ENCODE results near the gene NPTN.
"Not testable (repeated sequence)": the region's sequence is repeated elsewhere in the genome, so short reads cannot be mapped to it uniquely, and the experiment has no call there.

The NPTN gene

DNA sequence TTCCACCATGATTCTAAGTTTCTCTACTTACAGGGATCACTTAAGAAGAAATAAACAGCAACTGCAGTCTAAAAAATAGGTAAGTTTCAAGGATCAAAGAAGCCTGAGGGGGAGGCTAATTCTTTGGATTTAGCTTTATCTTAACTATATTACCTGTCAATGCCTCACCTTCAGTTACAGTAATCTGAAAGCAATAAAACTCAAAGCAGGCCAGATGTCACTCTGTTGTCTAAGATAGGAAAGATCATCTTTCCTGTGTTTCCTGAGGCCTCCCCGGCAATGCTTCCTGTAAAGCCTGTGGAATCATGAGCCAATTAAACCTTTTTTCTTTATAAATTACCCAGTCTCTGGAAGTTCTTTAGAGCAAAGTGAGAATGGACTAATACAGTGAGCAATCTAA lies 60.2 kb downstream of the NPTN start:
- in situ Hi-C loops (cut with MboI; ENCODE audit: low sequenced_read_pairs) = no loop called here

DNA sequence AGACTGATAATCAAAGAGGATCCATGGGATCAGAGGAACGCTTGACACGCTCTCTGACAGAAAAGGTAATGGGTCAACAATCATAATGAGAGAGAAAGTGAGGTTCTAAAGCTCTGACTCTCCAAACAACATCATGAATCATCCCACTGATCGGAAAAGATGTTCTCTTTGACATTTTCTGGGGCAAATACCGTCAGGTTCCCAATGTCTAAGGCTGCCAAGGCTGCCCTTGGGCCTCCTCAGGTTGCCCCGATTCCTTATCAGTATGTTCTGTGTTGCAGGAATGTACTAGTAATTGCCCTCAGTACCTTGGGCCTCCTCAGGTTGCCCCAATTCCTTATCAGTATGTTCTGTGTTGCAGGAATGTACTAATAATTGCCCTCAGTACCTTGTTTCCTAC lies 60.9 kb downstream of the NPTN start:
- in situ Hi-C loops (cut with MboI; ENCODE audit: low sequenced_read_pairs) = no loop called here

DNA sequence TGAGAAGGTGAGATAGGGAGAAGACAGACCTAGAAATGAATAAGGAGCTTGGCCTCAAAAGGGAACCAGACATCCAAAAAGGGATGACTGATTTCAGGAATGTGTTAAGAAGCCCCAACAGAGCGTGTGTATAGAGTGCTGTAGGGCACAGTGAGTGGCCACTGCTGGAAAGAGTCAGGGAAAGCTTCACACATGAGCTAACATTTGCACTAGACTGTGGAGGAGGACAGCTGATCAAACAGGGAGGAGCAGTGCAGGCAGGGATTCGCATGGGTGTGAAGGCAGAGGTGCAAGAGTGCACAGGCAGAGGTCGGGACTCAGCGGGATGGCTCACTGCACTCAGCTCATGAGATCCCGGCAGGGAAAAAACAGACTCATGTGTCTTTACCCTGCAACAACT lies 61.8 kb downstream of the NPTN start:
- in situ Hi-C loops (cut with MboI; ENCODE audit: low sequenced_read_pairs) = no loop called here

DNA sequence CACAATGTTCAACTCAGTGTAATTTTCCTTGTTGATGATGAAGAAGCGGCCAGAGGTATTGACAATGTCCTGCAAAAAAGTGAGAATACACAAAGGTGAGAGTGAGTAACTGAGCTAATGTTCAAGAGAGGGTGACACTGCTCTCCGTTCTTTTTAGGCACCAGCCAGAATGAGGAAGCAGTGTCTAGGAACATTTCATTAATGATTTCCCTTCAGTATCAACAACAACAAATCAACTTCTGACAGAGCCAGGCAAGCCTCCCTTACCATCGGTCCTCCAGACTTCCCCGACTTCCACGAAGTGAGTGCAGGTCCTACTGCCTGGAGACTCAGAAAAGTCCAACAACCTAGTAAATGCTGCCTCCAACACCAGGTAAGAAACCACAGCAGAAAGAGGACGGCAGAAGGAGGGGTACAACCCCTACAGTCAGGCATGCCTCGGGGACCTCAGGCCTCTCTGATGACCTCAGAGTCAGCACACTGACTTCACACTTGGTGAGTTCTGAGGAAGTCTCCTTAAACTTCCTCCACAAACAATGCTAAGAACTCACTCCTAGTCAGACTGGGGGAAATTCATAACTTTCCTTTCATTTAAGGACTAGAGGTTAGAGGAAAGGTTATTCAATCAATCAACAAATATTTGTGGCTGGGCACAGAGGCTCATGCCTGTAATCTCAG lies 62.7 kb downstream of the NPTN start:
- in situ Hi-C loops (cut with MboI; ENCODE audit: low sequenced_read_pairs) = no loop called here

DNA sequence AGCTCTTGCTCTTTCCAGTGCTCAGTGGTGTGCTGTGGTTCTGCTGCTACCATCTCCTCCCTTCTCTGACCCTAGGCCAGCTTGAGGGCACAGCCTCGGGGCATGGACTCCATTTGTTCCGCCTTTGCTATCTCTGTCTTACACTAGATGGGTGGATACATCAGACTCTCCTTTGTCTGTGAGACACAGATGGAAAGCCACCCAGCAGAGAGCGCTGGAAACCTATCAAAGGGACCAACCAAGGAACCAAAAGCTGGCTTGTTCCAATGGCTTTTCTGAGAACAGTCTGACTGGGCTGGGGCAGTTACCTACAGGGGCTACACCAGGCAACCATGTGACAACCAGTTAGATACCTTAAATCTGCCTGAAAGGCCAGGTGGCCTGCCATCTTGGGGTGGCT lies 63.8 kb downstream of the NPTN start:
- in situ Hi-C loops (cut with MboI; ENCODE audit: low sequenced_read_pairs) = no loop called here

DNA sequence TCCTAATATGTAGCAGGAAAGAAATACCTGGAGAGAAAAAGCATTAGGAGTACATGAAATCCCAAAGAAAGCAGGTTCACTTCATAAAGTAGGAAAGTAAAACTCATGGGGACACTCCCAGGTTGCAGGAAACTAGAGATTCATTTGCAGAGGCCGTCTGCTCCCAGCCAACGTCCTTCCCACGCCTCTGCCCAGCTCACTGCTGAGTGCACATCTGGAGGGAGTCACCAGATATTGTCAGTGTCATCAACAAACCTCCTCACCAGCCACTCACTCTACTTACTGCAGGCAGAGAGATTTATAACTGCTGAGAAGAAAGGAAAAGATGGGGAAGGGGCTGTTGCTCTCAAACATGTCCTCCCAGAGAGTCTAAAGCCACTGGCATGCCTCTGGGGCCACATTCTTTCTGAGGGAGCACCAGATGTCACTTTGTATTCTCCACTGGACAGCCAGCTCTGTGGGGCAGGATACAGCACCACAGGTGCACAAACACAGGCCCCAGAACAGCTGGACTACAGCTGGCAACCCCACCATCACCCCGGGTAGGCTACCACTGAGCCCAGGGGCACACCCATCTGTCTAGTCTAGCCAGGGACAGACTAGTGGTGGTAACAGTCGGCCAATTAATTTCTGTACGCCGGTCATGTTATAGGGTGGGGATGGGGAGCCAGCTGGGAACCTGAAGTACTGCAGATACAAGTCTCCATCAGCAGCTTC lies 64.5 kb downstream of the NPTN start:
- in situ Hi-C loops (cut with MboI; ENCODE audit: low sequenced_read_pairs) = no loop called here

DNA sequence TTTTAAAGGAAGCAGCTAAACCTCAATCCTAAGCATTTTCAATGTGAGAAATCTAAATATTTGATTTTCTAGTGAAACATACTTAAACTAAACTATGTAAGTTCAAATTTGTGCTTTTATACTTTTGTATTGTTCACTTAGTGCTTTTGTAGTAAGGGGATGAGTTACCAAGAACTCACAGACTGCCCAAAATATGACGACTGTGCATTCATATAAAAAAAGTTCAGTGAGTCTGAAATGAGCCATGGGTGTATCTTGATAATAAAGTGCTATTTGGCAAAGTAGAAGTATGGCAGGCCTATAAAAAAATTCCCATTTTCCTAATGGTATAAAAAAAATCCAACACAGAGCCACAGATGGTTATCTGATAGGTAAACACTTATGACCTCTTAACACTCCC lies 66.2 kb downstream of the NPTN start:
- in situ Hi-C loops (cut with MboI; ENCODE audit: low sequenced_read_pairs) = no loop called here

DNA sequence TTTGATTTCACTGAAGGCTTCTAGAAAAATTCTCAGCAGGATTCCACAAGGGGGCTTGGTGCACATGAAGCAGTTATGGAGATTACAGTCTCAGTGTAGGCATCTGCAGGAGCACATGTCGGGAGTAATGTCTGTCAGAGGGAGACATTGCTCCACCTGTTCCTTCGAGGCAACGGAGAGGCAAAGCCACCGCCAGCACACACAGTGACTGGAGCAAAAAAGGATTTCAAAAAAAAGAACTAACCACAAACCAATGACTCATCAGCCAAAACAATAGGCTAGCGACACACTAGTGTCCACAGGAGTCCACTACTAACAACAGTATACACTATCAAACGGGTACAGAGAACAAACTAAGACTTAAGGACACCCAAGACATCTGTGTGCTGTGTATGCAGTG lies 68.9 kb downstream of the NPTN start:
- in situ Hi-C loops (cut with MboI; ENCODE audit: low sequenced_read_pairs) = no loop called here

DNA sequence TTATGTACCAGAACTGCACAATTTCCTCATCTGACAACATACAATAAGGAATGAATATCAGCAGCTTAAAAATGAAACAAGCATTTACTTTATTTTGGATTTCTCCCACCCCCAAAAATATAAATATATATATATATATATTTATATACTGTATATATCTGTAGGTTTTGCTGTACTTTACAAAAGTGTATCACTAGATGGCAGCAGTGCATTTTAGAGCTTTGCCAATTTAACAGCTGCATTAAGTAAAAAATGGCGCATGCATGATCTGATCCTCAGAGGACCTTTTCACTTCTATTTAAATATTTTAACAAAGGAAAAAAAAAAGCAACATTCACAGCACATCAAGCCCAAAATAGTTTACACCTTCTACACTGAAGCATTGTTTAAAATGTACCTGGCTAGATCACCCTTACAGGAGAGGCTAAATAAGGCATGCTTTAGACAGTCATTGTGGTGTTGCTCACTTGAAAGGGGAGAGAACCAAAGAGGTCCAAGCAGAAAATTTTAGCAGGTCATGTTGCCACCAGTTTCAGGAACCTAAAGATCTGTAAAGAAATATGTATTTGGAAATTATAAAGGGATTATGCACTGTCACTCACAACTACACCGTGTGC lies 72.6 kb downstream of the NPTN start:
- in situ Hi-C loops (cut with MboI; ENCODE audit: low sequenced_read_pairs) = no loop called here

DNA sequence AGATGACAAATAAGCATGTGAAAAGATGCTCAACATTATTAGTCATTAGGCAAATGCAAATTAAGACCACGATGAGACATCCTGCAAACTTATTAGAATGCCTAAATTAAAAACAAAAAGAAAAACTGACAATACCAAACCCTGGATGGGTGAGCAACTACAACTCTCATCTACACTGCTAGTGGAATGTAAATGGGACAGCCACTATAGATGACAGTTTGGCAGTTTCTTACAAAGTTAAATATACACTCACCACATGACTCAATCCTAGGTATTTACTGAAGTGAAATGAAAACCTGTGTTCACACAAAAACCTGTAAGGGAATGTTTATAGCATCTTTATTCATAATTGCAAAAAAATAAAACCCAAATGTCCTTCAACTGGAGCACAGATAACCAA lies 74.7 kb downstream of the NPTN start:
- in situ Hi-C loops (cut with MboI; ENCODE audit: low sequenced_read_pairs) = no loop called here

DNA sequence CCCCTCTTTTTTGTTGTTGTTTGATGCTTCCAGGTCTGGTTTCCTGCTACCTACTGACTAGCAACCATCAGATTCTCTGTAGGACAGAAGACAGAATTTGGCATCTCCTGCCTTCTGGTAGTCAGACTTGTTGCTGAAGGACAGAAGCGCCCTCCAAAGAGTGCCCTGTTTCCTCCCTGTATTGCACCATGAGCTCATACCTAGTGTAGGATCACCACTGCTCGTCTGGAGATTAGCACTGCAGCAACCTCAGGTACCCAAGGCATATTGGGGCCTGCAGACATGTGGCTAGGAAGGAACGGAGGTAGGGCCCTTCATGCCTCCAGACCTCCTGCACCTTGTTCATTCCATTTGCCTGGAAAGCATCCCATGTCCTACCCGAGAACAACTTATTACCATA lies 78.1 kb downstream of the NPTN start:
- in situ Hi-C loops (cut with MboI; ENCODE audit: low sequenced_read_pairs) = no loop called here

DNA sequence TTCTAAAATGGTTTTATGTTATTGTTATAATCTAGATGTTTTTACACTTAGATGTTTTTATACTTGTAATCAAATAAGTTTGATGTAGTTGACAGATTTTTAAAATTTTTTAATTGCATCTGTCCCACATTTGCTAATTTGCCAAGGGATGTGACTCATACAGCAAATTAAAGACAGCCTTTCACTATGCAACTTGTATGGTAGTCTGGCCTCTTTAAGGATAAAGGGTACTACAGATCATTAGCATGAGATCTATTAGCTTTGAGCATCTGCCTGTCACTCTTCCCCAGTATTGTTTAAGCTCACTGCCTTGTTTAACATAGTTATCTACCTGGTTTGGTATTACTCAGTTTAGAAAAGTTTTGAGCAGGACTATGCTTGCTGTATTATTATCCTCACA lies 83.0 kb downstream of the NPTN start:
- in situ Hi-C loops (cut with MboI; ENCODE audit: low sequenced_read_pairs) = no loop called here

DNA sequence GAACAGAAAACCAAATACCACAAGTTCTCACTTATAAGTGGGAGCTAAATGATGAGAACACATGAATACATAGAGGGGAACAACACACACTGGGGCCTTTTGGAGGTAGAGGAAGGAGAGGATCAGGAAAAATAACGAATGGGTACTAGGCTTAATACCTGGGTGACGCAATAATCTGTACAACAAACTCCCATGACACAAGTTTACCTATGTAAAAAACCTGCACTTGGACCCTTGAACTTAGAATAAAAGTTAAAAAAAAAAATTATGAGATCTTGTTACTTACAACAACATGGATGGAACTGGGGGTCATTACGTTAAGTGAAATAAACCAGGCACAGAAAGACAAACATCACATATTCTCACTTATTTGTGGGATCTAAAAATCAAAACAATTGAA lies 84.3 kb downstream of the NPTN start:
- in situ Hi-C loops (cut with MboI; ENCODE audit: low sequenced_read_pairs) = not testable (repeated sequence)

DNA sequence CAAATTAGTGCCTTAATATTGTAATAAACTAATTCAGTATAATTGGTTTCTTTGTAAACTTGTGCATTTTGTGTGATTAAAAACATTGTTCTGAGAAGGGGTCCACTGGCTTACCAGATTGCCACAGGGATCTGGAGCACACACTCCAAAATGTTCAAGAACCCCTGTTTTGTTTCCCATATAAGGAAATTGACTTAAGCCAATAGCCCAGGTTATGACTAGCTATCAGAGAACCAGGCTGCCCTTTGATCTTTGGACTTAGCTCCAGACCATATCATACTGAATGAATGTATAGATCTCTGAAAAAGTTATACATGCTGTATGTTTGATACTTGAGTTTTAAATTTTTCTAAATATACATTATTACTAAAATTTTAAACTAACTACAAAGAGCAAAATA lies 91.7 kb downstream of the NPTN start:
- in situ Hi-C loops (cut with MboI; ENCODE audit: low sequenced_read_pairs) = no loop called here

DNA sequence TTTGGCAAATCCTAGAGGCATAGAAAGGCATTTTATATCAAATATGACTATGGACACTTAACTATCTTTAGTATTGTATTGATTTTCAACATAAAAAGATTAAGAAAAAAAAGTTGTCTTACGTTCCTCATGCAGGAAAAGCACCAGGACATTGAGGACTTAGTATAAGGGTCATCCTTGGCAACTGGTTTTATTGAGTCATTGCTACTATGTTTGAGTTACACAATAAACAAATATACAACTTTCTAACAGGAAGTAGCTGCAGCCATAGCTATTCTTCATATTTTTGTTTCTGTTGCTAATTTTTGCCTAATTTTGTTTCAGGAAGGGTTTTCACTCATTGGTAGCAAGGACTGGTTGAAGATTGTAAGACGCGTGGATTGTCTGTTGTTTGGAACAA lies 93.0 kb downstream of the NPTN start:
- in situ Hi-C loops (cut with MboI; ENCODE audit: low sequenced_read_pairs) = no loop called here

DNA sequence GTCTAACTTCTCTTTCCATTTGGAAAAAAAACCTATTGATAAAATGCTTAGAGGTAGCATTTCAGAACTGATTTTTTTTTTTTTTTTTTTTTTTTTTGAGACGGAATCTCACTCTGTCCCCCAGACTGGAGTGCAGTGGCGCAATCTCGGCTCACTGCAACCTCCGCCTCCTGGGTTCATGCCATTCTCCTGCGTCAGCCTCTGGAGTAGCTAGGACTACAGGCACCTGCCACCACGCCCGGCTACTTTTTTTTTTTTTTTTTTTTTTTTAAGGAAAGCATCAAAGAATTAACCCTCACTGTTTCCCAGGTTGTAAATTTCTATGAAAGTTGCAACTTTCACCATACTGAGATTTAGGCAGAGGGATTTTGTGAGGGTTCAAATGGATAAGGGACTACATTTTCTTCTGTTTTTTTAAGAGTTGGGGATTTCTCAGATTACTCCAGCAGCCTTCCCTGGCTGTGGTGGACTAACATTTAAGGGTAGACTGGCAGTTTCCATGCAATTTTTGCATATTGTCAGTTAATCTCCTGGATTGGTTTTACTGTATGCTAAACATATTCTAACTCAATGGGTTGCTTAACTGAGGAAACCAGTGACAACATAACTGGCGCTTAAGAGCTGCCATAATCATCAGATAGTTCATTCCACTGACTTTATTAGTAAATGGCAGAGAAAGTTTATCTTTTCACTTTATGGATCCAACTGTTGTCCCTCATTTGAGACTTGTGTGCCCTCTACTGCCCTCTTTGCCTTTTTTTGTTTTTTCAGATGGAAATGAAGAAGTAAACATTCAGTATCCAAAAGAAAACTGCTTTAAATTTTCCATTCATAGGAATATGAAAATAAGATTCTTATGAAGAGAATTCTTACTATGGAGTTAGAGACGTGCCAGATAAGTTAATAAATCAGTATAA lies 93.7 kb downstream of the NPTN start:
- in situ Hi-C loops (cut with MboI; ENCODE audit: low sequenced_read_pairs) = no loop called here

DNA sequence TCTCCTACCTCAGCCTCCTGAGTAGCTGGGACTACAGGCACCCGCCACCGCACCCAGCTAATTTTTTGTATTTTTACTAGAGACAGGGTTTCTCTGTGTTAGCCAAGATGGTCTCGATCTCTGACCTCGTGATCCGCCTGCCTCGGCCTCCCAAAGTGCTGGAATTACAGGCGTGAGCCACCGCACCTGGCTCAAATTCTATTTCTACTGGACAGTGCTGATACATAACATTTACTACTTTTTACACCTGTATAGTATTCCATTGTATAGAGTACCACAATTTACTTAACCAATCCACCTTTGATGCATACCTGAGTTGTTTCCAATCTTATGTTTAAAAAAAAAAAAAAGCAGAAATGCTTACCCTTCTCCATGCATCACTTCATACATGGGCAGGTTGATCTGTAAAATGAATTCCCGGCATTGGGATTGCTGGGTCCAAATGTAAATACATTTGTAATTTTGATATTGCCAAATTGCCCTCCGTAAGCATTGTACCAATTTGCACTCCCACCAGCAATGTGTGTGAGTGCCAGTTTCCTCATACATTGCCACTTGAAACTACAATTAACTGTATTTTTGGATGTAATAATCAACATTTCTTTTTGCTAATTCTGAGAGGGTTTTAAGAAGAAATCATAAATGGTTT lies 94.5 kb downstream of the NPTN start:
- in situ Hi-C loops (cut with MboI; ENCODE audit: low sequenced_read_pairs) = no loop called here

DNA sequence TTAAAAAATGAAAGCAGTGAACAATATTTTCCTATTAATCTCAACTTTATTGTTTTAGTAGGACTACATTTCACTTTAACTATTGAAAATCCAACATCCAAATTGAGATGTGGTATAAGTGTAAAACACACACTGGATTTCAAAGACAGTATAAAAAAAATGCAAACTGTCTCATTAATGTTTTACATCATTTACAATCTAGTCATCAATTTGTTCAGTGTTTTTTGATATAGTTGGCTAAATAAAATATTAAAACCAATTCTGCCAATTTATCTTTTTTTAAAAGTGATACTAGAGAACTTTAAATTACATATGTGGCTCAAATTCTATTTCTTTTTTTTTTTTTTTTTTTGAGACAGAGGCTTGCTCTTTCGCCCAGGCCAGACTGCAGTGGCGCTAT lies 95.1 kb downstream of the NPTN start:
- in situ Hi-C loops (cut with MboI; ENCODE audit: low sequenced_read_pairs) = no loop called here

DNA sequence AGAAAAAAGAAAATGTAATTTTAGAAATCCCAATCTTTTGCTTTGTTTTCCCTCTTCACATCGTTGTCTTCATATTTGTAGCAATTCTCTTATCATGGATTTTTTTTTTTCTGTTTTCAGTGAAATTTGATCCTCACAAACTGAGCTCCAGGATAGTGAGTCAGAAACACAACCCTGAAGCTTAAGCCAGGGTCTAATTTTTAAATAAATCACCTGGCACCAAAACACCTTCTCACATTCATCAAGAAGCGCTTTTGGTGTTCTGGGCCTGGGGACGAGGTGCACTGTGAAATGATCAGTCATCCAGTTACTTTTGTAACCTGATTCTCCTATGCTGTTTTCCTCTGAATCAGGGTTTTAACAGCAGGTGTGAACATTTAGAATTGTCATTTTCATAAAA lies 102.5 kb downstream of the NPTN start:
- in situ Hi-C loops (cut with MboI; ENCODE audit: low sequenced_read_pairs) = no loop called here

DNA sequence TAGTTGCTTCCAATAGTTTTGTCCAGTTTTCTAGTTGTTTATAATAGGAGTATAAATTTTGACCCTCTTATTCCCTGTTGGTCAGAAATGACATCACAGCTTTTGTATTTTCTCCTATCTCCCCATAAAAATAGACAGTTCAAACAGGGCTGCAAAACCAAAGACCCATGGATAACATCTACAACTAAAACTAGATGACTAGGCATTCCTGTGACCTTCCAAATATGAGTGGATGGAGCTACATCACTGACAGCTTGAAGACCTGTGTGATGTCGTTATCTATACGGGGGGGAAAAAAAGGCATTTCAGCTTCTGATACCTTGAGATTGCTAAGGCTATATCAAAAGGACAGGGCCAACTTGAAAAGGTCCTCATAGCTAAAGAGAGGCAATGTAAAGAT lies 105.6 kb downstream of the NPTN start:
- in situ Hi-C loops (cut with MboI; ENCODE audit: low sequenced_read_pairs) = no loop called here

DNA sequence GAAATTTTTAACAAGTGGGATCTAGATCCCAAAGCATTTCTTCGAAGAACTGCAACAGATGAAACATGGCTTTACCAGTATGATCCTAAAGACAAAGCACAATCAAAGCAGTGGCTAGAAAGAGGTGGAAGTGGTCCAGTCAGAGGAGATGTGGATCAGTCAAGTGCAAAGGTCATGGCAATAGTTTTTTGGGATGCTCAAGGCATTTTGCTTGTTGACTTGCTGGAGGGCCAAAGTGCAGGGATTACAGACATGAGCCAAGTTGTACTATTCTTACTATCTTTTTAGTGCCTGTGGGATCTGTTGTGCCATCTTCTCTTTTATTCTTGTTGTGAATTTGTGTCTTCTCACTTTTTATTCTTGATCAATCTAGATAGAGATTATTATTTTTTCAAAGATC lies 108.3 kb downstream of the NPTN start:
- in situ Hi-C loops (cut with MboI; ENCODE audit: low sequenced_read_pairs) = no loop called here
